OCI-LY3 (cell line): ENCODE measurements around the gene SPEF2.

Source experiments
- H2AFZ ChIP-seq: fragments of 200-600, 300-600 bp; shearing (Covaris generic); 2 replicates; pipeline ENCODE4 v1.6.0; 2014; ENCODE audit warnings: antibody characterized with exemption, low read depth, low read length
- H3K27ac ChIP-seq: fragments of 200-600, 300-600 bp; sonication (generic); 2 replicates; pipeline ENCODE4 v1.5.1; 2014; ENCODE audit warnings: mild to moderate bottlenecking, low read length, moderate library complexity, mixed read lengths
- H3K27me3 ChIP-seq: fragments of 200-600, 300-600 bp; sonication (generic); 2 replicates; pipeline ENCODE4 v1.6.1; 2014; ENCODE audit warnings: low read depth, low read length, mixed read lengths
- H3K36me3 ChIP-seq: fragments of 200-600, 300-600 bp; sonication (generic); replicated peaks from 2 replicates; pipeline ENCODE3; 2014; ENCODE audit warnings: low read depth, low read length, mixed read lengths
- H3K4me1 ChIP-seq: fragments of 300-600, 200-600 bp; sonication (generic); 2 replicates; pipeline ENCODE4 v1.6.1; 2014; ENCODE audit warnings: low read length, mixed read lengths
- H3K4me2 ChIP-seq: fragments of 200-600, 300-600 bp; sonication (generic); 2 replicates; pipeline ENCODE4 v1.6.1; 2014; ENCODE audit warnings: low read length, mixed read lengths
- H3K4me3 ChIP-seq: fragments of 300-600, 200-600 bp; sonication (generic); 2 replicates; pipeline ENCODE4 v1.5.1; 2014; ENCODE audit warnings: antibody characterized with exemption, mild to moderate bottlenecking, low read length, moderate library complexity
- H3K79me2 ChIP-seq: fragments of 300-600, 200-600 bp; shearing (Covaris generic); 2 replicates; pipeline ENCODE4 v1.6.1; 2014; ENCODE audit warnings: mild to moderate bottlenecking, low read length, mixed read lengths
- H3K9ac ChIP-seq: fragments of 300-600, 200-600 bp; shearing (Covaris generic); 2 replicates; pipeline ENCODE4 v1.6.0; 2014; ENCODE audit warnings: mild to moderate bottlenecking, low read length, moderate library complexity
- H3K9me3 ChIP-seq: fragments of 200-600, 300-600 bp; shearing (Covaris generic); 2 replicates; pipeline ENCODE4 v1.6.1; 2014; ENCODE audit warnings: low read length, mixed read lengths; ENCODE audit not compliant: insufficient read depth
- H4K20me1 ChIP-seq: fragments of 200-600, 300-600 bp; sonication (generic); 2 replicates; pipeline ENCODE4 v1.6.1; 2016; ENCODE audit warnings: low read length, mixed read lengths; ENCODE audit not compliant: insufficient read depth
- CTCF ChIP-seq: fragments of 200-600, 300-600 bp; sonication (generic); IDR thresholded peaks from 2 replicates; pipeline ENCODE4 v1.5.1; 2014; ENCODE audit warnings: antibody characterized with exemption, low read length, low read depth
- EZH2phosphoT487 ChIP-seq: fragments of 200-600 bp; shearing (Covaris generic); IDR thresholded peaks from 2 replicates; pipeline ENCODE4 v1.6.1; 2018; ENCODE audit warnings: antibody characterized with exemption, mixed run types, low read depth

The SPEF2 gene

DNA sequence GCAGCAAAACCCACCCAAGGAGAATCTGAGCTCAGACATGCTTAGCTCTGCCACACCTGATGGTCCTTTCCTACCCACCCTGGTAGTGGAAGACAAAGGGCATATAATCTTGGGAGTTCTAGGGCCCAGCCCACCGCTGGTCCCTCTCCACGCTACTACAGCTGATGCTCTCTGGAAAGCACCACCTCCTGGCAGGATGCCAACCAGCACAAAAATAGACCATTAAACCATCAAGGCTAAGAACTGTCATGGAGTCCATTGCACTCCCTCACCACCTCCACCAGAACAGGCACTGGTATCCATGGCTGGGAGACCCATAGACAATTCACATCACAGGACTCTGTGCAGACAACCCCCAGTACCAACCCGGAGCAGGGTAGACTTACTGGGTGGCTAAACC is 128.0 kb downstream of the SPEF2 start:
- H3K36me3 ChIP-seq, result no peaks in the 10 kb centered on the region
- H3K4me1 ChIP-seq, result no peaks in the 10 kb centered on the region
- no peaks in the 10 kb centered on the region for H3K27me3 ChIP-seq
- H3K27ac ChIP-seq, result no peak overlapping the region
- H2AFZ ChIP-seq, result no peak overlapping the region
- H3K9me3 ChIP-seq, result no peaks in the 10 kb centered on the region
- TF ChIP-seq CTCF (no peak), EZH2phosphoT487 (no peak)
- no peak overlapping the region for H3K9ac ChIP-seq
- no peaks in the 10 kb centered on the region for H3K79me2 ChIP-seq
- H4K20me1 ChIP-seq, result no peaks in the 10 kb centered on the region
- H3K4me2 ChIP-seq, result no peak overlapping the region
- no peak overlapping the region for H3K4me3 ChIP-seq

GRCh38 chr5:35752012-35752411 is 134.3 kb downstream of the SPEF2 start:
- TF ChIP-seq EZH2phosphoT487 (no peak), CTCF (no peak)
- Histone ChIP-seq H3K27me3 (no peaks in the 10 kb centered on the region), H3K4me2 (no peak overlapping the region), H3K9me3 (no peaks in the 10 kb centered on the region), H3K9ac (no peak overlapping the region), H3K27ac (no peak overlapping the region), H2AFZ (no peak overlapping the region), H3K4me3 (no peak overlapping the region), H4K20me1 (no peaks in the 10 kb centered on the region), H3K4me1 (no peaks in the 10 kb centered on the region), H3K36me3 (no peaks in the 10 kb centered on the region), H3K79me2 (no peaks in the 10 kb centered on the region)

GRCh38 chr5:35753500-35753899 is 135.8 kb downstream of the SPEF2 start:
- Histone ChIP-seq H2AFZ (no peak overlapping the region), H3K4me3 (no peak overlapping the region), H3K36me3 (no peaks in the 10 kb centered on the region), H4K20me1 (no peaks in the 10 kb centered on the region), H3K9ac (no peak overlapping the region), H3K79me2 (no peaks in the 10 kb centered on the region), H3K27me3 (no peaks in the 10 kb centered on the region), H3K27ac (no peak overlapping the region), H3K4me1 (no peaks in the 10 kb centered on the region), H3K4me2 (no peak overlapping the region), H3K9me3 (no peaks in the 10 kb centered on the region)
- TF ChIP-seq CTCF, result no peak
- no peak for TF ChIP-seq EZH2phosphoT487

DNA sequence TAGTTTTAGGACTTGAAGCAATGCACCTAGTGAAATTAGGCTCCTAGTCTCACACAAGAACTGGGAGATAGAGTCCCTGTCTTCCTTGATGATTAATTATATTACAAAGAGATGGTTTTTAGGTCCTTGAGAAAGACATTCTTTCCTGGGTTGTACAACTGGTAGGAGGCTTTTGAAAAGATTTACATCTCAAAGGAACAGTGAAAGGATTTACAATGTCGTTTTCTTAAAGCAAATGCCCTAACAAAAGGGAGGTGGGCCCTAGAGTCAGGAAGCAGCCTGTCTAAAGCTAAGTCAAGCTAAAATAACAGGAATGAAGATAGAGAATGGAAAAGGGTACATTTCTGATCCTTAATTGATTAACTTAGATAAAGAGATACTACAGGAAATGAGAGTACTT is 136.8 kb downstream of the SPEF2 start:
- Histone ChIP-seq H3K36me3 (no peaks in the 10 kb centered on the region), H4K20me1 (no peaks in the 10 kb centered on the region), H3K4me2 (no peak overlapping the region), H3K79me2 (no peaks in the 10 kb centered on the region), H3K27me3 (no peaks in the 10 kb centered on the region), H3K4me3 (no peak overlapping the region), H3K9ac (no peak overlapping the region), H2AFZ (no peak overlapping the region), H3K9me3 (no peaks in the 10 kb centered on the region), H3K4me1 (no peaks in the 10 kb centered on the region), H3K27ac (no peak overlapping the region)
- TF ChIP-seq EZH2phosphoT487 (no peak), CTCF (no peak)
